ENCODE measurements around the gene CLIC6.

CLIC6 gene

DNA sequence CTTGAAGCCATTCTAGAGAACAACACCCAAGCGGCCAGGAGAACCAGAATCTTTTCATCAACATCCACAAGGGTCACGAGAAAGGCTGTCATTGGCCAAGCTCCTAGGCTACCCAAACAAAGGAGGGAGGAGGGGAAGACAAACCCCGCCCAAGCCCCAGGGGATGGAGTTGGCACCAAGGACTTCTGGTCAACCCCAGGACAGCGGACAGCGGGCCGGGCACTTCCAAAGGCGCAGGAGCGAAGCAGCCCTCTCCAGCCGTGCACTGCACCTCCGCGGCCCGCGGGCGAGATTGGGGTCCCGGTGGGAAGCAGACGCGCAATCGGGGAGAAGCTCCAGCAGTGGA, at the start of gene CLIC6:
Gene CLIC6, plus strand, starts transcription at position 192 of the 346 bp plus-strand sequence. CDS start 395 bp downstream, outside the sequence.
- DNase-seq (ENCODE audit: low read depth in 2 of 2): no peak

DNA sequence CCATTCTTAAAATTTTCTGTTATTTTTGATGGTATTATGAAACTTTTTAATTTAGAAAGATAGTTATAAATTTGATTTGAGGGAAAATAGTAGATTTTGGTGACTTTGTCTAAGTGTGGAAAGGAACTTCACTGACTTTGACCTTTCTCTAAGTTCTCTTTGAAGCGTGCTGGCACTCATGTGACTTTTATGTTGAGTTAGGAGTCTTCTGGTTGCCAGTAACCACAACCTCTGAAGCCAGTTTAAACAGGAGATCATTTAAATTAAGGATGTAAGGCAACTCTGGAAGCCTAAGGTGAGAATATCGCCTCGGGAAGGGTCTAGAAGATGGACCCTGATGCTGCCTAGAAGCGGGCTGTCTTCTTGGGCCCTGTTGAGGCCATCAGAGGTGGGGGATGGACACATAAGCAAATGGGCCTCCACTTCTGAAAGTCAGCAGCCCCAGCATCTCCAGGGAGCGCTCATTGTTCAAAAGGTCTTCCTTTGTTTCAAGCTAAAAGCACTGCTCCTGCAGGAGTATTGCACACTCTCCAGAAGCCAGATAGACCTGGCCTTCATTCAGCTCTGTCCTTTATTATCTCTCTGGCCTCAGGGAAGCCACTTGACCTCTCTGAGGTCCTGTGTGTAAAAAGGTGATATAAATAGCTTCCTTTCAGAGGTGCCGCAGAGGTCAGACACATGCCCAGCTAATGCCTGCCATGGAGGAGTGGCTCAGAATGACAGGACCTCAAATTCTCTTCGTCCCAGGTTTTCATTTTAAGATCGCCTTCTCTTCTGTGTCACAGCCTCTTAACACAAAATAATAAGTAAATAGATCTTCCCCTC, 48.7 kb upstream of the CLIC6 start:
- no peak for DNase-seq (ENCODE audit: low read depth in 2 of 2)

DNA sequence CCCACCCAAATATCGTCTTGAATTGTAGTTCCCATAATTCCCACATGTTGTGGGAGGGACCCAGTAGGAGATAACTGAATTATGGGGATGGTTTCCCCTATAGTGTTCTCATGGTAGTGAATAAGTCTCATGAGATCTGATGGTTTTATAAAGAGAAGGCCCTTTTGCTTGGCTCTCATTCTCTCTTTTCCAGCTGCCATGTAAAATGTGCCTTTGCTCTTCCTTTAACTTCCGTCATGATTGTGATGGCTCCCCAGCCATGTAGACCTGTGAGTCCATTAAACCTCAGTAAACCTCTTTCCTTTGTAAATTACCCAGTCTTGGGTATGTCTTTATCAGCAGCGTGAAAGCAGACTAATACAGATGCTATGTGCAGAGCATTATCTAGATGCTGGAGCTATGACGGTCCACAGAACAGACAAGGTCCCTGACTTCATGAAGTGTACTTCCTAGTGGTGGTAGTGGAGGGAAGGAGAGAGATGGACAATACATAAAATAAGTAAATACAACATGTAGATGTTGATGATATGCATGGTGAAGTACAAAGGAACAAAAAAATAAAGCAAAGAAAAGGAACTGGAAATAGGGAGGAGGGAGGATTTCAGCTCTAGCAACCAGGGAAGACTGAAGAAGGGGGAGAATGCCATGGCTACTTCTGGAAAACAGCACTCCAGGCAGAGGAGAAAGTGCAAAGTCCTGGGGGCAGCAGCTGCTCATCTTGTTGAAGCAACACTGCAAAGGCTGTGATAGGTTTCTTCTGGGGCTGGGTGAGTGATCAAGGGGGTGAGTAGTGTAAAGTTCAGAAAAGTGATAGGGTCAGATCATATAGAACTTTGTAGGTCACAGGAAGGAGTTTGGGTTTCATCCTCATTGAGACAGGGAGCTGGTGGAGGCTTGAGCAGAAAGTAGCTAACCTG, 47.1 kb upstream of the CLIC6 start:
- no peak for DNase-seq (ENCODE audit: low read depth in 2 of 2)

DNA sequence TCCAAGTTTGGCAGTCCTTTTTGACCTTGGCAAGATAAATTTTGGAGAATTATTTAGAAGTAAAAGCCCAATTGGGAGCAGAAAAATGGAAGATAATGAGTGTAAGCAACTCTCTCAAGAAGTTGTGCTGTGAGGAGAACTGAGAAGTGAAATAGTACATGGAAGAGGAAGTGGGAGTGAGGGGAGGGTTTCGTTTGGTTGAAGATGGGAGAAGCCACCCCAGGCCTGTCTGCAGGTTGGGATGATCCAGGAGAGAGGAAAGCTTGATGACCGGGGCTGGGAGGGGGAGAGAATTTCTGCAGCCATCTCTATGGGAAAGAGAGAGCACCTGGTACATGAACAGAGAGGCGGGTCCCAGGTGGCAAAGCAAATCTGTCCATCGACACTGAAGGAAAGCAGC, 45.3 kb upstream of the CLIC6 start:
- no peak for DNase-seq (ENCODE audit: low read depth in 2 of 2)

DNA sequence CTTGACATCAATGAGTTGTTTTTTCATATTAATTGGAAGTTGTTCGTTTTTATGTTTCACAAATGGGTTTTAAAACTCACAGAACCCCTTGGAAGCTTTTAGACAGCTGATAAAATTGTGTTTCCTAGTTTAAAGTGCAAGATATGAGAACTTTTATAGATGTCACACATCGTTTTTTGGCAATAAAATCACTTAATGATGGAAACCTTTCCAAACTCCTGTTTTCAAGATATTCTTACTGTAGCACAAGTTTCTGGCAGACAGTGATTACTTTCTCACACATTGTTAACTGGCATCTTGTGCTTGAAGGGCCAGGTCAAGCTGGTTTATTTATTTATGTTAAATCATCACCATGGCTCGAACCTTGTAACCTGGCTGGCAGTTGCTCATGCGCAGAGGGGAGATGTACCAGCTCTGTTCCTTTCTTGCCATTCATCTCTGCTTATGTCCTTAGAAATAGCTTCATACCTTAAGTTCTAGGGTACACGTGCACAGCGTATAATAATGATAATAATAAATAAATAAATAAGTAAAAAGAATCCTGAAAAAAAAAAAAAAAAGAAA, 43.7 kb upstream of the CLIC6 start:
- no peak for DNase-seq (ENCODE audit: low read depth in 2 of 2)

DNA sequence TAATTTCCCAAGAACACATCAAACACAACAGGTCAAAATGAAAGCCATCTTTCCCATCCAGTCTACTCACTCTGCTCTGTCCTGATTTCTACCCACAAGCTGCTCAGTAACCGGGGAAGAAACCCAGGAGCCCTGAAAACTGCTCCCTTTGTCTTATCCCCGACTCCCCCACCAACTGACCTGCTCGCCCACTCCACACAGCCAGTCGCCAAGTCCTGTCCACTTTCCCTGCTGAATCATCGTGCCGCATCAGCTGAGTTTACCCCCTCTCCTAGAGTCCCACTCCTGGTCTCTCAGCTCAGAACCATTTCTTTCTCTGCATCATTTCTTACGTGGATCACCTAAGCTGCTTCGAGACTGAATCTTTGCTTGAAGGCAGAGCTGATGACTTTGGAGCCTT, 42.7 kb upstream of the CLIC6 start:
- DNase-seq (ENCODE audit: low read depth in 2 of 2): no peak

DNA sequence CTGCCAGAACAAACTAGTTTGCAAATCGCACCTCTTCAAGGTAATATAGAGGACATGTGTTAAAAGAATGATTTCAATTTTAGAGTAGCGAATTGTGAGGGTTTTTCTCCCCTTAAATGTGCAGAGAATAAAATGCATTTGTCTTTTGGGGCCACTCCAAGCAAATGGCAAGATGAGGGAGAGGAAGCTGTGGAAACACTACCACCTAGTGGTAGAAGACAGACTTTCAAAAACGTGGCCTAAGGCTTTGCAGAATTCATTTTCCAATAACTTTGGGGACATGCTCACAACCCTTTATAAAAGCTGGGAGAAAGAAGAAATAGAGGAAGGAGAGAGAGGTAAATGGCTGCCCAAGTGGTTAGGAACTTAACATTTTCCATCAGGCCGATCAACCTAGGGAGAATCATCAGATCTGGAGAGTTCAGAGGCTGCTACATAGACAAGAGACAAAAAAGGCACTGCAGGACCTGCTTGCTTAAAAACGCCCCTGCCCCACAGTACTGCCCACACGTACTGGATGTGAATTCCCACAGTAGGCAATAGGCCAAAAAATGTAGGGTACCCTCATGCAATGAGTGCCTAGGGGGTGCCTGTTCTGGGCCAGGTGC, 38.2 kb upstream of the CLIC6 start:
- DNase-seq (ENCODE audit: low read depth in 2 of 2): peak in 1 of 2 experiments; percentile 17

DNA sequence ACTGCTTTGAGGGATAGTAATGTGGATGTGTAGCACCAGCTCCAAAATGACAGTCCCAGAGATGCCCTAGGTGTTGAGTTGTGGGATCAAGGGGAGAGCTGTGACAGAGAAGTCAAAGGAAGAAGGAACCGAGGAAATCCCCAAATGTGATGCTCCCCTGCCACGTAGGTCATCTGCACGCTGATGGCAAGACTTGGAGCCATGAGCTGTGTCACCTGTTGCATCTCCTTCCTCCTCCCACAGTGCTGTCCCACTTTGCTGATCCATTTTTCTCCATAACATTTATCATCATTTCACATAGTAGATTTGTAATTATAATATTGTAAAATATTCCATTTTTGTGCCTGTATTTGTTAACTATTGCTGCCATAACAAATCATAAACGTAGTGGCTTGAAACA, 36.3 kb upstream of the CLIC6 start:
- no peak for DNase-seq (ENCODE audit: low read depth in 2 of 2)

DNA sequence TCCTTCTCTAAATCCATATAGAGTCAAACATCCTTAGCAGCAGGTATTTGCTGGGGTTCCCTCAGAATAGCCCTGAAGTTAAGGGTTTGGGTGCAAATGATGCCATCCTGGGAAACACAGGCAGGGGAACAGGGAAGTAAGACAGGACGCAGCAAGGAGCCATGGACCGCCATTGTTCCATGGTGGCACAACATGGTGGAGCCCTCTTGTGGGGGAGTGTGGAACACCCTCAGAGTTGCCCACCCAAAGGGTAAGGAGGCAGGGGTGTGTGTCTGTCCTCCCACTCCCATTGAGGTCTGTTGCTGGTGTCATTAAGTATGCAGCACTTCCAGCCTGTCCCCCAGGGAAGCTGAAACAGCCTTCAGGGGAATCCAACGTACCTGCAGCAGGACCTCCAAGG, 33.5 kb upstream of the CLIC6 start:
- no peak for DNase-seq (ENCODE audit: low read depth in 2 of 2)

DNA sequence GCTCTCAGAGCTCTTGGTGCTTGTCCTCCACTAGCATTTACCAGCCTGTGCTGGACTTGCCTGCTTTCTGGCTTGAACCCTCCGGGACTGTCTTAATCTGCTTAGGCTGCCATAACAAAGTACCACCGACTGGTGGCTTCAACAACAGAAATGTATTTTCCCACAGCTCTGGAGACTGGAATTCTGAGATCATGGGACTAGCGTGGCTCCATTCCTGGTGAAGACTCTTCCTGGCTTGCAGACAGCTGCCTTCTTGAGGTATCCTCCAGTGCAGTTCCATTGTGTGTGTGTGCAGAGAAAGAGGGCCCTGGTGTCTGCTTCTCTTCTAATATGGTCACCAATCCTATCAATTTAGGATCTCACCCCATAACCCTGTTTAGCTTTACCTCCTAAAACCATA, 31.8 kb upstream of the CLIC6 start:
- no peak for DNase-seq (ENCODE audit: low read depth in 2 of 2)

DNA sequence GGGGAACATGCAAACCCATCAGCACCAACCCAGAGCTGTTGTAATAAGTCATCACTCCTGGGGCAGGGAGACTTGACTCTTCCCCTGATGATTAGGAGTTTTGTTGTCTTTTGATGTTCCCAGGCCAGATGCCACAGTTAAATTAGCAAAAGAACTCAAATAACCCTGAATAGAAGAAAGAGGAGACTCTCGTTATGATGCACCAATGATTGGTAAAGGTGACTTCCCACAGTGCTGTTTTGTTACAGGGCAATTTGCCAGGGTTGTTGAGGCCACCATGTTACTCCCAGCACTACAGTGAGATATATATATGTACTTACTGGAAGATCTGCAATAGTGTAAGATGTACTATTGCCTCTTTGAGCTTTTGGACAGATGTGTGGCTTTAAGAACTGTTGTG, 29.5 kb upstream of the CLIC6 start:
- no peak for DNase-seq (ENCODE audit: low read depth in 2 of 2)

DNA sequence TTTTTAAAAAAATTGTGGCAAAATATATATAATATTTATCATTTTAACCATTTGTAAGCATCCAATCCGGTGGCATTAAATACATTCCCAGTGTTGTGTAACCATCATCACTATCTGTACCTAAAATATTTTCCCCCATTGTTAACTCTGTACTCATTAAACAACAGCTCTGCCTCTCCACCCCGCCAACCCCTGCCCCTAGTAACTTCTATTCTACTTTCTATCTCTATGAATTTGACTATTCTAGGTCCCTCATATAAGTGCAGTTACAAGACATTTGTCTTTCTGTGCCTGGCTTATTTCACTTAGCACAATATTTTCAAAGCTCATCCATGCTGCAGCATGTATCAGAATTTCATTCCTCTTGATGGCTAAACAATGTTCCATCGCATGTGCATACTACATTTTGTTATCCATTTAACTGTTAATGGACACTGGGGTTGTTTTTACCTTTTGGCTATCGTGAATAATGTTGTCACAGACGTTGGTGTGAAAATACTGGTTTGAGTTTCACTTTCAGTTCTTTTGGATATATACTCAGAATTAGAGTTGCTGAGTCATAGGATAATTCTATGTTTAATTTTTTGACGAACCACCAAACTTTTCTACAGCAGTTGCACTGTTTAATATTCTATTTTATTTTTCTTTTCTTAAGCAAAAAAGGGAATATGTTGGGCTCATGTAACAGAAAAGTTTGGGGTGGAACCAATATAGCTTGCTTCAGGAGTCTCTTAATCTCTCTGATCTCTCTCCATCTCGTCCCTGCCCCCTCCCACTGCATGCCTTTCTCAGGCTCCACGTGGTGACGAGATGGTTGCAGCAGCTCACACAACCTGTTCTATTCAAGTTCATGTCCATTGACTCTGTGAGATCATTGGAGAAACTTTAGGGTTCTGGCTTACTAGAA, 28.7 kb upstream of the CLIC6 start:
- DNase-seq (ENCODE audit: low read depth in 2 of 2): no peak

DNA sequence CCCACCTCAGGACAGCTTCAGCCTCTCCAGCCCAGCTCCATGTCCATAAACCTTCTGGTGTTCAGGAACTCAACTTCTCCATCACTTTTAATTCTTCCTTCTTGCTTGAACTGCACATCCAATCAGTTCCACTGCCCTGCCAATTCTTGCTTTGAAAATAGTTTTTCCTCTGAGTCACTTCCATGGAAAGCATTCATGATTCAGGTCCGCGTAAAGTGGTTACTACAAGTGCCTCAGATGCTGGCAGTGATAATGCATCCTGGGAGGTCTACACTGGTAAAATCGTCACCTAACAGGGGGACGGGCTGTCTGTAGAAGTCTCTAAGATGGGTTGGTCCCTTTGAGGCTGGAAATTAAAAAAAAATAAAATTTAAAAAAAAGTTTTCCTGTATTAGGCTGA, 27.9 kb upstream of the CLIC6 start:
- peak; percentile 28 to 35 for DNase-seq (ENCODE audit: low read depth in 2 of 2)

DNA sequence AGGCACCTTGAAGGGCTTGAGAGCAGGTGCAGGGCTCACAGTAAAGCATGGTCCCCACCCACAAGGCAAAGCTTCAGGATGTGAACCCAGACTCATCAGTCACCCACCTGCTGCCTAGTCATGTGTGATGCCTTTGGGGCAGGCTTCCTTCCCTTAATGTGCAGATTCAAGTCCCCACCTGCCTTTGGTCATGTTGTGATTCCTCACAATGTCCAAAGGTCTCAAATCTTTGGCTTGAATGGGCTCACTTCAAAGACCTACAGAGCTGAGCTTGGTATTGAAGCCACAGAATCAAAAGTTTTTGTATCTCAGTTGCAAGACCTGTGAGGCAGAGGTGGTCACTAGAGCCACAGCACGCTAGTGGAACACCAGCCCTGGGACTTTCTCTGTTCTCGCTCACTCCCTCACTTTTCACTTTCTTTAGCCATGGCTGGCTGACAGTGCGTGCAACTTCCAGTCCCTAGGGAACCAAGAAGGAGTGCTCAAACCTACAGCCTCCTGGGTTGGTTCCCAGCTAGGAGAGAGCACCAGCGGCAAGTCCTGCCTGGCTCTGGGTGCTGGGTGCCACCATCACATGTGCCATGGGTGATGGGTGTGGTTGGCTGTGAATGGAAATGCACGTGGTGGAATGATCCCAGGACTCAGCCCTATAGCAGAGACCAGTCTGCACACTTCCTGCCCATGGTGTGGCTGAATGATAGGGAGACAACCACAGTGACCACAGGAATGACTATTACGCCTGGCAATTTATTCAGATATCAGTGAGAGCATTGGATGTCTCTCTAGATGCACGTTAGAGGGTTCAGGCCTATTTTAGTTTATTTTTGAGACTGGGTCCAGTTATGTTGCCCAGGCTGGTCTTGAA, 26.4 kb upstream of the CLIC6 start:
- DNase-seq (ENCODE audit: low read depth in 2 of 2): no peak

DNA sequence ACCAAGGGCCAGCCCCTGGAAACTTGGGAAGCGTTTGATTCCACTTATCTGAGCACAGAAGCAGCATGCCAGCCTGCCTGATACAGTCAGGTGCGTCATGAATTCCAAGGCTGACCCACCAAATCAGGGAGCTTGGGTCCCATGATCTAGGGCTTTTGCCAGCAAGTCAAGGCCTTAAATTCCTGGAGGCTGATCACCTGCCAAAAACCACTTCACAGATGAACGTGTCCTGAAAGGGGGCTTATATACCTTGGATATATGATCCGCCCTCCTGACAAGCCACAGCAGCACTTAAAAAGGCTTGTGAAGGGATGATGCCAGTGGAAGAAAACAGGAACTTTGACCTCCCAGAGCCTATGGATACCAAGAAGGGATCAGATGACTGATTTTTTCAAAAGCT, 24.0 kb upstream of the CLIC6 start:
- DNase-seq (ENCODE audit: low read depth in 2 of 2): no peak

DNA sequence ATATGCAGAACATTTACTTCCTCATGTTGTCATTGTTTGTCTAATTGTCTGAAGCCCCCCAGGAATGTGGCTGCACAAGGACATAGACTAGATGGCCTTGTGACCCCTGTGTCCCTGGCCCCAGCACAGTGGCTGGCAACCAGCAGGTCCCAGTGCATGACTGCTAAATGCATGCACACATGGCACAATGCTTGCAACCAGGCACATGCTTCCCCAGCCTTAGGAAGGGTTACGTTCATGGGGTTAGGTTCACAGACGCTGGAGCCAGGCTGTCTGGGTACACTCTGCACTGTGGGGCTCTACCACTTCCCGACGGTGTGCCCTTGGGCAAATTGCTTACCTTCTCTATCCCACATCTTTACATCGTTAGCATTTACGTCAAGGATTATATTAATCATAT, 21.2 kb upstream of the CLIC6 start:
- DNase-seq (ENCODE audit: low read depth in 2 of 2): no peak

DNA sequence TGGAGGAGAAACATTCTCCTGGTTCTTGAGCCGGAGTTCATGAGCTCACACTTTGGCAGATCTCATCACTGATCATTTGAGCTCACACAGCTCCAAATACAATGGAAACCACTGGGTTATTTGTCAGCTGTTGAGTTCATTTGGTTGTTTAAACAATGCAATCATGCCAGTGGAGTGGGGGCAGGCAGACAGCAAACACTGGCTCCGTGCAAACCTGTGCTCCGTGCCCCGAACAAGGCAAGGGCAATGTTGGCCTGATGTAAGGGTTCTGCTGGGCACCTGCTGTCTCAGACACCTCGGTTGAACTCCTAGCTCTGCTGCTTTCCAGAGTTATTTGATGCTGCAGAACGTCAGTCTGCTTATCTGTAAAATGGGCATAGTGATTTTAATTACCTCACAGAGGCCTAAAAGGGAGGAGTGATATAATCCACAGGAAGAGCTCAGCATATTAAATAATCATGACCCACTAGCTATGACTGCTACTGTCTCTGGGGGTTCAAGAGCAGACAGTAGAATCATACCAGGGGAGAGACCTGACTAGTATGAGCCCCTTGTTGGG, 20.0 kb upstream of the CLIC6 start:
- DNase-seq (ENCODE audit: low read depth in 2 of 2): no peak

DNA sequence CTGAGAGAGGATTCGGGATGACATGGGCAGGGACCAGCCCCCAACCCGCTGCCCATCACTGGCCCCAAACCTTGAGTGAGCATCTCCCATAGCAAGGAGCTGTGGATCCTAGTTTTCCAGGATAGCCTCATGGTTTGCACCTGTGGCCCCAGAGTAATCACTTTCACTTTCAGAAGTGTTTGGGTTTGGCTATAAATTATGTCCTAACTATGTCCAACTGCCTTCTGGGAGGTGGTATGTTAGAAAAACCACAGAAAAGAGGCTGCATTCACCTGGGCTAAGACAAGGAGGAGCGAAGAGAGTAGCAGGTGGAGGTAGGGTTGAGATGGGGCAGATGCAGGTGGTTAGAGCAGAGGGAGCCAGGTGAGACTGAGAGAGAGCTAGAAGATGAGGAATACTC, 19.4 kb upstream of the CLIC6 start:
- no peak for DNase-seq (ENCODE audit: low read depth in 2 of 2)

DNA sequence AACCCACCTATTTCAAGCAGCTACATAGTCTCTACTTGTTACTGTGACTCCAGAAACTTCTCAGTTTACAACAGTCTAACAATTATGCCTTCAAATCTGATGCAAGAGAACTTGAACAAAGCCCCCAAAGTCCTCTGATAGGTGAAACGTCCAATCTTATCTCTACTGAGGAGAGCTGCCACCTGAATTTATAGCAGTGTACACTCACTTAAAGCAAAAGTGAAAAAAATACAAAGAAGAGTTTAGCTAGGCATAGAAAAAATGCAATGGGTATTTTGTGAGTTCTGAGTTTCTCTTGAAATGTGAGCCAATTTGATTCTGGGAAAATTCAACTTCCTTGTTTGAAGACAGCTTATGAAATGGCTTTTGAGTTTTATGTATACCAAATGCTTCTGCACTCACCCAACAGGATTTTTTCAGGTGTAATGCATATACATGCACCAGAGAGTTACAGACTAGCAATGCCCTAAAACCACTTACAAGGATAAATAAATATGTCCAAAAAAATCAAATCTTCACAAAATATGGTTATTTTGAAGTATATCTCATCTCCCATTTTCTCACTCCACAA, 17.8 kb upstream of the CLIC6 start:
- no peak for DNase-seq (ENCODE audit: low read depth in 2 of 2)

DNA sequence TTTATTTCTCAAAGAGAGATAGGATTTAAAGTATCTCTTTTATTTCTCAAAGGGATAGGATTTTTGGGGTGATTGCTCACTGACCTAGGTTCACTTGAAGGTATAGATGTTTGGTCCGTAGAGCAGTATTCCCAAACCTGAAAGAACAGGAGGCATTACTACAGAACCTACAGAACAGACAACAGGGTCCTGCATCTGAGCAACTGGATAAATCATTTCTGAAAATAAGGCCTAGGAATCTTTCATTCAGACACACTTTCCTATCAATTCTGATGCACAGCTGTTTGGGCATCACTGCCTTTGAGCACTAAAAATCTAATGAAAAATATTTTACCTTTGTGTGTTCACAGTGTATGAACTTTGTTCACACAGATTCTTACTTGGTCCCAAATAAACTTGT, 17.2 kb upstream of the CLIC6 start:
- DNase-seq (ENCODE audit: low read depth in 2 of 2): no peak

All from fibroblast of skin of left biceps (primary cell).